Ishikawa (cell line): Measurements from ENCODE around the gene FABP1.

Experiments used
- CEBPB ChIP-seq: IDR thresholded peaks from 2 replicates; pipeline ENCODE4 v1.6.1; 2012
- FOXM1 ChIP-seq: IDR thresholded peaks from 2 replicates; pipeline ENCODE4 v1.6.1; 2012; ENCODE audit warnings: low read depth, borderline replicate concordance
- TF ChIP-seq, protein P1 (sequence below): IDR thresholded peaks from 2 replicates; pipeline ENCODE4 v1.6.1; 2012; ENCODE audit warnings: low read depth, mild to moderate bottlenecking

DNA sequence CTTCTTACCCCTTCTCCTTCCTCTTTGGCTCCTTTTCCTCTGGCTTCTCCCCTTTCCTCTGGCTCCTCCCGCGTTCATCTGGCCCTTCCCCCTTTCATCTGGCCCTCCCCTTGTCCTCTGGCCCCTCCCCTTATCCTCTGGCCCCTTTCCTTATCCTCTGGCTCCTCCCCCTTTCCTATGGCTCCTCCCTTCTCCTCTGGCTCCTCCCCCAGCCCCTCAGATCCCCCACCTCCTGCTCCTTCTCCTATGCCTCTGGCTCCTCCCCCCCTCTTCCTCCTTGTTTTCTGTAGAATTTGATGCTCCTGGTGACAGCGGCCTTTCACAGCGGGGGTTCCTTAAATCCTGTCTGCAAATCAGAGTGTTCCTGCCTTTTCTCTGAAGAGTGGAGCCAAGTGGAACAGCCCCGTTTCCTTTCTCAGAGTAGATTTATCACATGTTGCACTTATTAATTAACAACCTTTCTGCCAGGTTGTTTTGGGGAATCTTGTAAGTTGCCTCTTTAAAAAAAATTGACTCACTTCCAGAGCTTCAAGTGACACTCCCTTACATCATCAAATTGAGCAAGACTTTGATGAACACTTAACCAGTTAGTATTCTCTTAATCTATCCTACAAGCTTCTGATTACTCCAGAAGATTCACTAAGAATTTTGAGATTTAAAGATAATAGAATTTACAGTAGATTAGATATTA, 27.9 kb downstream of the FABP1 start:
- TF ChIP-seq CEBPB (no peak), FOXM1 (no peak)
- TF ChIP-seq, protein P1, sequence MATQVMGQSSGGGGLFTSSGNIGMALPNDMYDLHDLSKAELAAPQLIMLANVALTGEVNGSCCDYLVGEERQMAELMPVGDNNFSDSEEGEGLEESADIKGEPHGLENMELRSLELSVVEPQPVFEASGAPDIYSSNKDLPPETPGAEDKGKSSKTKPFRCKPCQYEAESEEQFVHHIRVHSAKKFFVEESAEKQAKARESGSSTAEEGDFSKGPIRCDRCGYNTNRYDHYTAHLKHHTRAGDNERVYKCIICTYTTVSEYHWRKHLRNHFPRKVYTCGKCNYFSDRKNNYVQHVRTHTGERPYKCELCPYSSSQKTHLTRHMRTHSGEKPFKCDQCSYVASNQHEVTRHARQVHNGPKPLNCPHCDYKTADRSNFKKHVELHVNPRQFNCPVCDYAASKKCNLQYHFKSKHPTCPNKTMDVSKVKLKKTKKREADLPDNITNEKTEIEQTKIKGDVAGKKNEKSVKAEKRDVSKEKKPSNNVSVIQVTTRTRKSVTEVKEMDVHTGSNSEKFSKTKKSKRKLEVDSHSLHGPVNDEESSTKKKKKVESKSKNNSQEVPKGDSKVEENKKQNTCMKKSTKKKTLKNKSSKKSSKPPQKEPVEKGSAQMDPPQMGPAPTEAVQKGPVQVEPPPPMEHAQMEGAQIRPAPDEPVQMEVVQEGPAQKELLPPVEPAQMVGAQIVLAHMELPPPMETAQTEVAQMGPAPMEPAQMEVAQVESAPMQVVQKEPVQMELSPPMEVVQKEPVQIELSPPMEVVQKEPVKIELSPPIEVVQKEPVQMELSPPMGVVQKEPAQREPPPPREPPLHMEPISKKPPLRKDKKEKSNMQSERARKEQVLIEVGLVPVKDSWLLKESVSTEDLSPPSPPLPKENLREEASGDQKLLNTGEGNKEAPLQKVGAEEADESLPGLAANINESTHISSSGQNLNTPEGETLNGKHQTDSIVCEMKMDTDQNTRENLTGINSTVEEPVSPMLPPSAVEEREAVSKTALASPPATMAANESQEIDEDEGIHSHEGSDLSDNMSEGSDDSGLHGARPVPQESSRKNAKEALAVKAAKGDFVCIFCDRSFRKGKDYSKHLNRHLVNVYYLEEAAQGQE: no peak
